Upper lobe of left lung (tissue), 6 donors: Measurements from ENCODE around the gene NCBP2L. TPM values are rescaled to one million over a fixed set of nuclear protein-coding genes. Genes with fewer than 3 reads are reported as not detected.

Experiments used
- ATAC-seq, 2 donors: fragments of 200-7000 bp; cut with Tn5 transposase; one replicate each; pipeline ENCODE4 v1.9.1; 2022; ENCODE audit warnings: mild to moderate bottlenecking in 2 of 2, moderate library complexity in 2 of 2; ENCODE audit not compliant: low FRiP score in 2 of 2
- DNase-seq, 2 donors: peaks; one replicate each; pipeline ENCODE4 v3.0.0-alpha.2; 2019 to 2020
- H3K27ac ChIP-seq, 4 donors: fragments of 200-600 bp; sonication (generic); one replicate each; pipeline ENCODE4 v1.5.1; 2016 to 2019
- H3K27me3 ChIP-seq, 4 donors: fragments of 200-600 bp; sonication (generic); one replicate each; pipeline ENCODE4 v1.5.1; 2017 to 2019
- H3K36me3 ChIP-seq, 4 donors: fragments of 200-600 bp; sonication (generic); one replicate each; pipeline ENCODE4 v1.5.1; 2016 to 2019
- H3K4me1 ChIP-seq, 4 donors: fragments of 200-600 bp; sonication (generic); one replicate each; pipeline ENCODE4 v1.5.1; 2018 to 2019
- H3K4me3 ChIP-seq, 4 donors: fragments of 200-600 bp; sonication (generic); one replicate each; pipeline ENCODE4 v1.5.1; 2017 to 2019; ENCODE audit warnings: mild to moderate bottlenecking in 2 of 4, moderate library complexity in 1 of 4
- H3K9me3 ChIP-seq, 4 donors: fragments of 200-600 bp; sonication (generic); one replicate each; pipeline ENCODE4 v1.5.1; 2018 to 2019
- EP300 ChIP-seq, 4 donors: sonication (generic); formaldehyde crosslinking; IDR thresholded peaks; one replicate each; pipeline ENCODE4 v1.5.1; 2017; ENCODE audit warnings: antibody characterized with exemption in 4 of 4, control low read depth in 2 of 4
- POLR2A ChIP-seq, 4 donors: fragments of 450-650 bp; IDR thresholded peaks; one replicate each; pipeline ENCODE4 v1.5.1; 2016 to 2017; ENCODE audit warnings: antibody characterized with exemption in 4 of 4, mild to moderate bottlenecking in 2 of 4
- POLR2AphosphoS5 ChIP-seq, 2 donors: sonication (generic); formaldehyde crosslinking; IDR thresholded peaks; one replicate each; pipeline ENCODE4 v1.5.1; 2017; ENCODE audit warnings: antibody characterized with exemption in 2 of 2
- WGBS, 2 donors: methylation state at CpG; one replicate each; pipeline ENCODE4 v1.1.5; 2017 to 2018; 5-methylcytosine and 5-hydroxymethylcytosine counted together
- total RNA-seq, 6 donors: library from RNA; depleted of rRNA in 4 of 6; stranded (reverse); fragments of >200 nt in 4 of 6; gene quantifications; one replicate each; pipeline versions ENCODE4 v1.1.0 to v1.2.1, GENCODE V29; 2016 to 2021
- TF ChIP-seq, protein P1 (sequence below), 6 experiments: fragments of 450-650 bp in 4 of 6; fragments of 200-600 bp in 2 of 6; sonication (generic) in 2 of 6; IDR thresholded peaks; one replicate each; pipeline ENCODE4 v1.5.1; 2016 to 2019; ENCODE audit warnings: antibody characterized with exemption in 6 of 6
- donor health status: DM: no; HTN: no; CAD: no; lungs with moderate emphysema.
- donor health status: DM: no; HTN: yes; CAD: no; lungs with severe emphysema.

Gene NCBP2L
- total RNA-seq, 6 donors from 2014 or later: 0.13 to 2.0 (median 0.33) TPM; not detected in 3

DNA sequence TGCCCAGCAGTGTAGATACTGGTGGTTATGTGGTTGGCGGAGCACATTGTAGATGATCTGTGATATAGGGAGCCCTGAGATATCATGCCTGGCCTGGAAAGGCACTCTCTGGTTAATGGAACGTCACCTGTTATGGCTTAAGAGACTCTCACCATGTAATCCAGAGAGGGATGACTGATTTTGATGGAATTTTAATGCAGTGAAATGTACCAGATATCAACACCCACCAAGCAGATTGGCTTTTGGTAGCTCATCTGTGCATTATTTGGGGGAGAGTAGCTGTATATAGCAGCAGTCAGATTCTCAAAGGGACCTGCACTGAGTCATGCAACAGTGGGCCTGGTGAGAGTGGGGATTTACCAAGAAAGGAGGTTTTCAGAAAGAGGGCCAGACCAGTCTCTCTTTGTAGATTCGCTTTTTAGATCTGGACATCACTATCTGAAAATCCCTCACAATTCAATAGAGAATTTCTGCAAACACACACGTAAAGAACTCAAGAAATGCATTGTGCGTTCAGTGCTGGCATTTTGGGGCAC lies 19.2 kb upstream of the NCBP2L start:
- H3K36me3 ChIP-seq: no peaks in the 10 kb centered on the region
- no peaks in the 10 kb centered on the region for H3K27me3 ChIP-seq
- no peak overlapping the region for H3K27ac ChIP-seq
- TF ChIP-seq, protein P1, sequence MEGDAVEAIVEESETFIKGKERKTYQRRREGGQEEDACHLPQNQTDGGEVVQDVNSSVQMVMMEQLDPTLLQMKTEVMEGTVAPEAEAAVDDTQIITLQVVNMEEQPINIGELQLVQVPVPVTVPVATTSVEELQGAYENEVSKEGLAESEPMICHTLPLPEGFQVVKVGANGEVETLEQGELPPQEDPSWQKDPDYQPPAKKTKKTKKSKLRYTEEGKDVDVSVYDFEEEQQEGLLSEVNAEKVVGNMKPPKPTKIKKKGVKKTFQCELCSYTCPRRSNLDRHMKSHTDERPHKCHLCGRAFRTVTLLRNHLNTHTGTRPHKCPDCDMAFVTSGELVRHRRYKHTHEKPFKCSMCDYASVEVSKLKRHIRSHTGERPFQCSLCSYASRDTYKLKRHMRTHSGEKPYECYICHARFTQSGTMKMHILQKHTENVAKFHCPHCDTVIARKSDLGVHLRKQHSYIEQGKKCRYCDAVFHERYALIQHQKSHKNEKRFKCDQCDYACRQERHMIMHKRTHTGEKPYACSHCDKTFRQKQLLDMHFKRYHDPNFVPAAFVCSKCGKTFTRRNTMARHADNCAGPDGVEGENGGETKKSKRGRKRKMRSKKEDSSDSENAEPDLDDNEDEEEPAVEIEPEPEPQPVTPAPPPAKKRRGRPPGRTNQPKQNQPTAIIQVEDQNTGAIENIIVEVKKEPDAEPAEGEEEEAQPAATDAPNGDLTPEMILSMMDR (IDR thresholded peaks at IDR 0.05): no peak
- TF ChIP-seq POLR2AphosphoS5 (IDR thresholded peaks at IDR 0.05) (no peak), POLR2A (IDR thresholded peaks at IDR 0.05) (no peak), EP300 (IDR thresholded peaks at IDR 0.05) (no peak)
- peaks cover 0 to 6% (median under 1%) of the 10 kb centered on the region in 4 donors for H3K4me1 ChIP-seq
- ATAC-seq (no peak), DNase-seq (no peak)
- WGBS, 2 donors: 86 to 98% methylated on average over 4 to 5 of the region's 5 CpGs
- no peaks in the 10 kb centered on the region for H3K9me3 ChIP-seq
- H3K4me3 ChIP-seq: no peak overlapping the region

DNA sequence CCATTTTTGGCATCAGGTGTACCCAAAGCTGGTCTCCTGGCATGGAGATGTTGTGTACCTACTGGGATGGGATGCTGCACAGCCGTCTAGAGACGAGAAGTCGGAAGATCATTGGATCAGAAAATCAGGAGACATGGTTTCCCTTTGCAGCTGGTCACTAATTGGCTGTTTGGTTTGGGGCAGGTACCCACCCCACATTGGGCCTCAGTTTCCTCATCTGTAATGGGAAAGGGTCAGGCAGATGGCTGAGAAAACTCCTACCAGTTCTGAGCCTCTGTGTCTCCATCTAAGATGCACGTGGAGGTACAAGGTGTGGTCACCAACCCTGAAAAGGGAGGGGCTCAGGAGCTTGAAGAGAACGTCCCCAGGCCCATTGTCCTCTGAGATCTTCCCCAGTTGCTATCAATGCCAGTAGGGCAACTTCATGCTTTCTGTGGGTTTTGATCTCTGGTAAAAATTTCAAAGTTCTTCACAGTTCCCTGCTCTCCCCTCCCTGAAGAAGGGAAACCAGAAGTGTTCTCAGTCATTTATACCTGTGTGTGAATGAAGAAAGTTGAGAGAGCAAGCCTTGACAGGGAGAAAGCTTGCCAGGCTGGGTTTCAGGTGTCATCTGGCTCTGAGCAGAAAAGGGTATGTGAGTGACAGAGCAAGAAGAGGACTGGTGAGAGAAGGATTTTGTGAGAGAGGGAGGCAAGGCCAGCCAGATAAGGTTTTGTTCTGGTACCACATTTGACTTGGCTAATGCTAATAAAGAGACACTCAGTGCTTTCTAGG lies 17.0 kb upstream of the NCBP2L start:
- no peaks in the 10 kb centered on the region for H3K9me3 ChIP-seq
- no peaks in the 10 kb centered on the region for H3K27me3 ChIP-seq
- no peaks in the 10 kb centered on the region for H3K4me1 ChIP-seq
- no peak for ATAC-seq
- 74 to 92% methylated on average over 4 to 5 of the region's 5 CpGs for WGBS, 2 donors
- H3K27ac ChIP-seq: no peak overlapping the region
- no peak overlapping the region for H3K4me3 ChIP-seq
- no peaks in the 10 kb centered on the region for H3K36me3 ChIP-seq
- no peak for TF ChIP-seq POLR2A (IDR thresholded peaks at IDR 0.05)
- TF ChIP-seq, protein P1 (IDR thresholded peaks at IDR 0.05): no peak
- no peak for TF ChIP-seq EP300 (IDR thresholded peaks at IDR 0.05)
- TF ChIP-seq POLR2AphosphoS5 (IDR thresholded peaks at IDR 0.05): no peak
- no peak for DNase-seq

DNA sequence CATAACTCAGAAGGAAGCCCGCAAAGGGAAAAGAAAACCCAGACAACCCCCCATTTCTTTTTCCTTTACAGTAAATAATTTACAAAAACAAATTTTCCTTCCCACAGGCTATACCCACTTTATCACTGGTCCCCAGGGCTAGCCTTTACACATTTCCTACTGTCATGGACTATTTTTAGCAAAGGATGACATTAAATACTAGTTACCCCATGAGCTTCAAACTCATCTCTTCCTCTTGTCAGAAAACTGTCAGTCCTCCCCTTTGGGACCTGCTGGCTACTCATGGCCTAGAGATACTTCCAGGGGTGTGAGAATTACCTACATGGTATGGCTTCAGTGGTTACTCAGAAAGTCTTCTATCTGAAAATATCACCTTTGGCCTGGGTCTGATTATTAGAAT lies 13.9 kb upstream of the NCBP2L start:
- Histone ChIP-seq H3K36me3 (no peaks in the 10 kb centered on the region), H3K27me3 (no peaks in the 10 kb centered on the region), H3K4me3 (no peak overlapping the region), H3K9me3 (no peaks in the 10 kb centered on the region), H3K4me1 (peaks cover 0 to 3% (median 0%) of the 10 kb centered on the region in 4 donors), H3K27ac (no peak overlapping the region)
- WGBS, 2 donors: 87 to 91% methylated on average over 1 of the region's 1 CpG
- TF ChIP-seq, protein P1 (IDR thresholded peaks at IDR 0.05): no peak
- no peak for TF ChIP-seq POLR2AphosphoS5 (IDR thresholded peaks at IDR 0.05)
- ATAC-seq: no peak
- DNase-seq: no peak

DNA sequence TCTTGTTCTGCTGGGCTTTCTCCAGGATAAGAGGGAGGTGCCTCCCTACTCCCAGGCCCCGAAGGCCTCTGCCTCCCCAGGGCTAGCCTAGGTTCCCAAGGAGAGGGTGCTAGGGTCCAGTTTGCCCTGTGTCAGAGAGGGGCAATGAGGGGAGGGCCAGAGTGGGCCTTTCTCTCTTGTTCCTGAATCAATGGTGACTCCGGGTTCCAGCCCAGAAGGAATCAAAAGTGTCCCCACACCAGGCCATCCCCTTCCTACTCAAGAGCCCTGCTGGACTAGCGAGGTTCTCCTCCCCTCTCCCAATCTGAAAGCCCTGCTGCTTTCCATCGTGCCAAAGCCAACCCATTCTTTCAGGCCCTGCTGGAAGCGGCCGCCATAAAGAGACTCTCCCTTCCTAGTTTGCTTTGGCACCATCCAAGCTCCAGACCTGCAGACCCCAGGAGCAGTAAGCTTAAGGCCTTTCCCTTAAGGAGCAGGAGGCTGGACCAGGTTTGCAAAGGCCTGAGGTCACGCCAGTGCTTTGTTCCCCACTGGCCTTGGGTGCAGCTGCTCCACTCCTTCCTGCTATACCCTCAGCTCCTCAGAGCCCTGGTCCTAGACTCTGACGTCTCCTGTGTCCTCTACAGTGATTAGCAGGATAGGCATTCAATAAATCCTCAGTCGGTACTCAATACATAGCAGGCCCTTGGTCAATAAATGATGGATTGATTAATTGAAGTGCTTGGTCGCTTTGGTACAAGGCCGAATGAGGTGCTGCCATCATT lies 12.5 kb upstream of the NCBP2L start:
- Histone ChIP-seq H3K4me3 (no peak overlapping the region), H3K27me3 (no peaks in the 10 kb centered on the region), H3K9me3 (no peaks in the 10 kb centered on the region), H3K36me3 (no peaks in the 10 kb centered on the region), H3K27ac (no peak overlapping the region), H3K4me1 (peaks cover 0 to 3% (median 0%) of the 10 kb centered on the region in 4 donors)
- TF ChIP-seq POLR2A (IDR thresholded peaks at IDR 0.05) (no peak), POLR2AphosphoS5 (IDR thresholded peaks at IDR 0.05) (no peak), EP300 (IDR thresholded peaks at IDR 0.05) (no peak)
- TF ChIP-seq, protein P1 (IDR thresholded peaks at IDR 0.05): no peak
- DNase-seq (no peak), ATAC-seq (no peak)
- WGBS, 2 donors: 85 to 91% methylated on average over 9 to 11 of the region's 11 CpGs
